HG03103 (cell line): Measurements from ENCODE around the gene CACNB3.

Source experiments
- ATAC-seq: cut with Tn5 transposase; IDR thresholded peaks from one replicate; pipeline ENCODE4 v1.9.1; 2021; ENCODE audit warnings: low read depth; ENCODE audit not compliant: unreplicated experiment

The CACNB3 gene

GRCh38 chr12:48817873-48818830 lies at the start of gene CACNB3:
Gene CACNB3 (plus strand): TSS chr12:48818496. CDS start chr12:48818930, 434 bp downstream.
- no peak for ATAC-seq

DNA sequence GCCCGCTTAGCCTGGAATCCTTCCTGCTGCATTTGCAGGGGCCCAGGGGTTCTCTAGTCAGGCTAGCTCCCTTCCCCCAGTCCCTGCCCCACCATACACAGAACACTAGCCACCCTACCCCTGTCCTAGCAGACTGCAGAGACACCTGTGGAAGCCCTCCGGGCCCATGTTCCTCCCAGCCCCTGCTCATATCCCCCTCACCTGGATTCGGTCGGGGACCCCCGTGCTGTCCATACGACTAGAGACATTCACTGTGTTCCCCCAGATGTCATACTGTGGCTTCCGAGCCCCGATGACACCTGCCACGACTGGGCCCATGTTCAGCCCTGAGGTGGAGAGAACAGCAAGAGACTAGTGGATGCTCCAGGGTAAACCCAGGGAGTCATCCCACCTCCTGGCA lies 49.6 kb upstream of the CACNB3 start:
- no peak for ATAC-seq

DNA sequence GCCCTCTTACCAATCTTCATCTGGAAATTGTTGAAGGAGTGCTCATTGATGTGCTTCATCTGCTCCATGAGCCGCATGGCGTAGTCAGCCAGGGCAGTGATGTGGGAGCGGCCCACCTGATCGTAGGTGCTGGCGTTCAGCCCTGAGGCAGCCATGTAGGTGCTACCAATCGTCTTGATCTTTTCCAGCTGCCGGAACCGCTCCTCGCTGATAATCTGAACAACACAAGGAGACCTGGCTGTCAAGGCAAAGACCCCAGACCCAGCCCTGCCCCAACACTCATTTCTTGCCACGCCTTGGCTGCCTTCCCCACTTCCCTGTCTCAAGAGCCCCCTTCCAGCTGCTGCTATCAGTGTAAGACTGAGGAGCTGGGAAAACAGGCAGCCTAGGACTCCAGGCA lies 47.5 kb upstream of the CACNB3 start:
- ATAC-seq: no peak

DNA sequence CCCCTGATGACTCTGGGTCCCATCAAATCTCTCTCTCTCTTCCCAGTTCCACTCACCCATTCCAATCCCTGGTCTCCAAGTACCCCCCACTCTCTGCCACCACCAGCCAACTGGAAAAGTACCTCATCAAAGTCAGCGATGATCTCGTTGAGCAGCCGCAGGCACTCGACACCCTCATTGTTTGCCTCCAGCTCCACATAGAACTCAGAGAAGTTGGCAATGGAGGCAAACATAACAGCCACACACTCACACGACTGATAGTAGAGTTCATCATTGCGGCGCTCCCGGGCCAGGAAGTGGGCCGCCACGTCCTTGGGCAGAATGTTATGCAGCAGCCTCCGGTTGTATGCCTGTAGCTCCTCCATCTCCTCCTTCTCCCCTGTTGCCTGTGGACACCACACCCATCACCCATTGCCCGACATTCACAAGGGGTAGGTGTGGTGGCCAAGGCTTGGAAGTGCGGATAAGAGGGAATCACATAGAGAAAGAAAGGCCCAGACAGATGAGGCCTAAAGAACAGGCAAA lies 46.6 kb upstream of the CACNB3 start:
- ATAC-seq: no peak

GRCh38 chr12:48773686-48774085 lies 44.6 kb upstream of the CACNB3 start:
- no peak for ATAC-seq

GRCh38 chr12:48774516-48774915 lies 43.8 kb upstream of the CACNB3 start:
- ATAC-seq: no peak

- ATAC-seq: no peak
These were observed 43.0 kb upstream of the CACNB3 start for GRCh38 chr12:48775299-48775698.

- ATAC-seq: no peak
These were observed 42.2 kb upstream of the CACNB3 start for GRCh38 chr12:48775991-48776649.

GRCh38 chr12:48776956-48777355 lies 41.3 kb upstream of the CACNB3 start:
- no peak for ATAC-seq

GRCh38 chr12:48777501-48778400 lies 40.5 kb upstream of the CACNB3 start:
- no peak for ATAC-seq

DNA sequence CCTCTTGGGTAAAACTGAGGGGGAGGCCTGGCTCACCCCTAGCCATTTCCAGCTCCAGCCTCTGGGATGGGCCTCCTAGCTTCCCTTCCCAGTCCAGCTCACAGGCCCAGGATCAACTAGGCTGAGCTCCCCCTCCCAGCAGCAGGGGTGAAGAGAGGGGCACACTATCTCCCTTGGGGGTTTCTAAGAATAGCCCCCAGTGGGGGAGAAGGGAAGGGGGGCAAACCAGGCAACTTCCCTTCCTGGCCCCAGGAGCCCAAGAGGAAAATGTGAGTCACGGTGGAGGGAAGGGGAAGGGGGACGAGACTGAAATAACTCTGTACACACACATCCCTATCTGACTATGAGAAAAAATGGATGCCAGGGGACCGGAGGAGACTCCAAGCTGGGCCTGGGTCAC lies 38.4 kb upstream of the CACNB3 start:
- ATAC-seq: no peak

DNA sequence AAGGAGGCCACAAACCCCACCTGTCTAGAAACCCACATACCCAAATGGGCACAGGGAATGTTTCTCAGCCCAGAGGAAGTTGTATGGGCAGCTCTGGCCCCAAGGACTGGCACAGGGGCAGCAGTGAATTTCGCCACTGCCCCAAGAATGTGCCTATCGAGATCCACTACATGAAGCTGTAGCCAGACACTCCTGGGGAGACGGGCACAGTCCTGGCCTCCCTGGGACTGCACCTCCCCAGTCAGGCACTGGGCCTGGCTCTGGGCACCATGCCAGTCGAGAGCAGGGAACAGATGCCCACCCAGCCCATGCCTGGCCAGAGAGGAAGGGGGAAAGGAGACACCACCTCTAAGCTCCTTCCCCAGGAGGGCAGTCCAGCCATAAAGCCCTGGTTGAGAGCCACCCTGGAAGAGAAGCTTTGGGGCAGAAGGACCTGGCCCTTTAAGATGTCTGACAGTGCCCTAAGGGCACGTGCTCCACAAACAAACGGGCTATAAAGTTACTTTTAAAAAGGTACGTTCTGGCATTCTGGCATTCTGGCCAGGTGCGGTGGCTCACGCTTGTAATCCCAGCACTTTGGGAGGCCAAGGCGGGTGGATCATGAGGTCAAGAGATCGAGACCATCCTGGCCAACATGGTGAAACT lies 37.8 kb upstream of the CACNB3 start:
- ATAC-seq: no peak

DNA sequence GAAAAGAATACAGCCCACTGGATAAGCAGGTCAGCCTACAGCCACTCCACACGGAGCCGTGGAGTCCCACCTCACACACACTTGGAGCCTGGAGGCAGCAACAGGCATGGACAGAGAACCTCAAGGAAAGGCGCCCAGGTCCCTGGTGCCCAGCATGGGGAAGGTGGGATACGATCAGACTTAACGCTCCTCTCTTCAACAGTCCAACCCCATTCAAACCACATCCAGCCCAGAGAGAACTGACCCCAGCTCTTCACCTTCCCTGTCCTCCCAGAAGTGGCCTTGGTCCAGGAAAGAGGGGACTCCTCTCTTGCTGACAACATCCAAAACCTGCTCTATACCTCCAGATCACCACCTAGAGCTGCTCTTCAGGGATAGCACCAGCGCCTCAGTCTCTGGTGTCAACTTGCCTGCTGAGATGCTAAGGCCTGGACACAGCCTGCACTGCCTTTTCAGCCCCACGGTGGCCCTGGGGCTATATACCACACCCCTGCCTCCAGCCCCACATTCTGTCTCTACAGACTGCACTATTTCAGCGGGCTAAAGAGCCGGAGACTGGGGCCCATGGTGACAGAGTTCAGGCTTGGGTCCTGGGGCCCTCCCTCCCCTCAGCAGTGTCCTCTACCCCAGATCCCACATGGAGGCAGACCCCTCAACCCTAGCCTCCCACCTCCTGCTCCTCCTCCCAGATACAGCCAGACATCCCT lies 36.4 kb upstream of the CACNB3 start:
- no peak for ATAC-seq

DNA sequence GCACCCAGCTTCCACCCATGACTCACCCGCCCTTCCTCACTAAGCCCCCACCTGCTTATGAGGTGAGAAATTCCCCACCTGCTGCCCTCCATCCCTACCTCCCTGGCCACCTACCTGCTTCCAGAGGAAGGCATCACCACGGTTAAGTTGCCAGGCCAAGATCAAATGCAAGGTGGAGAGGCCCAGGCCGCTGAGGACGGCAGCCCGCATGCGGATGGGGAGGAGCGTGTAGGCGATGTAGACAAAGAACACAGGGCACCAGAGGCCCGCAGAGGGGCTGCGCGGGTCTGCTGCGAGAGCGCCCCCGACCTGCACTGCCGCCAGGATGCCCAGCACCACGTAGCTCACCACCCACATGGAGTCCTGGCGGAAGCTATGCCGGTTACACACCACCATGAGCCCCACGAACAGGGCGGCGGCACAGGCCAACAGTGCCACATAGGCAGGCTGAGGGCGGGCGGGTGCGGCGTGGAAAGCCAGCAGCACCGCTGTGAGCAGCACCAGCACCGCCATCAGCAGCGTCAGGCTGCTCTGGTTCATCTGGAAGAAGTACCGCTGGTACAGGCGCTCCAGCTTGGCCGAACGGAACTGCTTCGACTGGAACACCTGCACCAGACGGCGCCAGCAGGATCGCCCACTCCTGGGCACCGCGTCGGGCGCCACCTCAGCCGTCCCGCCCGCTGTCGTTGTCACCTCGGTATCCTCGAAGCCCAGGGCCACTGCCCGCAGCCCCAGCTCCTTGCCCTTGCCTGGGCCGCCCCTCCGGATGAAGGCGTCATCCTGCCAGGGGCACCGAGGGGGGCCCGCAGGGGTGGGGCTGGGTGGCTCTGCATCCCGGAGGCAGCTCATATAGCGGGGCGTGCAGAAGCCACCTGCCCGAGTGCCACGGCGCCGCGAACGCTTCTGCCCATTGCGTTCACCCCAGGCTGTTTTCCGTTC lies 35.6 kb upstream of the CACNB3 start:
- ATAC-seq: no peak

- ATAC-seq: no peak
These were observed 34.9 kb upstream of the CACNB3 start for GRCh38 chr12:48783432-48783831.

DNA sequence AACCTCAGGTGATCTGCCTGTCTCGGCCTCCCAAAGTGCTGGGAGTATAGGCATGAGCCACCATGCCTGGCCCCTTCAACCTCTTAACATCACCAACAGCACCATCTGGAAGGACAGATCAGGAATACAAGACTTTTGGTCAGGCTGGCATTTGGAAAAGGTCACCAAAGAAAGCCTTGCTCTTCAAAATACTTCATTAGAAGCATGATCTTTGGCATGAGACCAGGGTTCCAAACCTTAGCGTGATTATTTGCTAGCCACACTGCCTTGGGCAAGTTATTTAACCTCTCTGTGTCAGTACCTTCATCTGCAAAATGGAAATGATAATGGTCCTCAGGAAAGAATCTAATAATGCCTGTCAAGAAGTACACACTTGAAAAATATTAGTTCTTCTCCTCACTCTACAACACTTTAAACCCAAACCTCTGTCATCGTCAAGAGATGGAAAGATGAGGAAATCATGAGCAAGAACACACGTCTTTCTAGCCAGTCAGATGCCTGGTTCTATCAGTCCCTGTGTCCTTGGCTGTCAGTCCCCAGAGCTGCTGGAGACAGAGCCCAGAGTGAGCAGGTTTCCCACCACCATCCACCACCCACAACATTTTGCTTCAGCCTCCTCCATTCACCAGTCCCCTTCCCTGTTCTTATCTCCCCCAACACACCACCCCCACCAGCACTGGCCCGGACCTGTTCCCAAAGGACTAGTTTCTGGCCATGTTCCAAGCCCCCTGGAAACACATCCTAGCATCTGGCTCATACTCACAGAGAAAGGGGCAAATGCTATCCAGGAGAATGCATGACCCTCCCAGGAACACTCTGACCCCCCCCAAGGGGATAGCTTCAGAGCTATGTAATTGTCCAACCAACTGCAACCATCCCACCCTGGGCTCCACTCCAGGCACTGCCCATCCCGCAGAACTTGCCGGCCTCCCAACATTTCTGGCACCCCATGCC lies 31.4 kb upstream of the CACNB3 start:
- no peak for ATAC-seq

DNA sequence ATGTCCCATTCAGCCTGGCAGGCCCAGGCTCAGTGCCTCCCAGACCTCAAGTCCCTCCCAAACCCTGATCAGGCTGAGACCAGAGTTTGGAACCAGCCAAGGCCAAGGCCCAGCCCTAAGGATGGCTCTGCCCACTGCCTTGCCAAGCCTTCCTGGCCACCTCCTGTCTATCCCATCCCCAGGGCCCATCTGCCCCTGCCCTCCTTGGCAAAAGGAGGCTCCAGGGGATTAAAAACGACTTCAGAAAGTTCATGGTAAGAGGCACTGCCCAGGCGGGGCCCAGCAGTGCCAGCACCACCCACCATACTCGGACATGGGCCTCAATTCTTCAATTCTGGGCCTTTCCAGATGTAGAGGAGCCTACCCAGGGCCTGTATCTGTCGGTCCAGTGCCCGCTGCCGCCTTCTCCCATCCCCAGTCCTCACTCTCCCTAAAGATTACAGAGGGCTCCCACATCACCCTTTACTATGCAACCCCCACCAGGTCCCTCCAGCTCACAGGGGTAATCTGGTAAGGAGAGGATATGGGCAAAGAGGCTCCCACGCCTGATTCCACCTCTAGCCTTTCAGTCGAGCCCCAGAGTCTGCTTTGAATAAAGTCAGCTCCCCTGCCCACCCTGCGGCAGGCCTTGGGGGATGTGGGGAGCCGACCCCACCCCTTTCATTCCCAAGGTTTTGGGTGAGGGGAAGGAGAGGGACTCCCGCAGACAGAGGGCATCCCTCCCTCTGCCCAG lies 30.3 kb upstream of the CACNB3 start:
- ATAC-seq: no peak
